ENCODE data around the gene KHDC4. TPM values are rescaled to one million over a fixed set of nuclear protein-coding genes. Genes with fewer than 3 reads are reported as not detected.

Gene KHDC4
- total and polyA plus RNA-seq, 2 donors, result 31.3 to 45.8 TPM

- peaks cover 41 to 83% of the 10 kb centered on the region in 2 donors for H3K4me1 ChIP-seq (ENCODE audit: control insufficient read depth in 2 of 2, insufficient read depth in 2 of 2, low read length in 2 of 2)
- peak within 1 kb of the TSS; percentile 92 to 97 for H3K4me3 ChIP-seq (ENCODE audit: low read length in 2 of 2)
- no peaks in the 10 kb centered on the region for H3K27me3 ChIP-seq (ENCODE audit: control insufficient read depth in 2 of 2, insufficient read depth in 1 of 2, low read length in 1 of 2)
- peaks cover 0 to 7% of the 10 kb centered on the region in 2 donors for H3K9me3 ChIP-seq (ENCODE audit: control insufficient read depth in 2 of 2, insufficient read depth in 1 of 2, low read length in 1 of 2)
- H3K27ac ChIP-seq (ENCODE audit: low read depth in 1 of 2, low read length in 1 of 2), result peak within 1 kb of the TSS; percentile 91 to 95
- under 1% methylated on average over 52 of the region's 52 CpGs for WGBS
- peaks cover 5 to 12% of the 10 kb centered on the region in 2 donors for H3K36me3 ChIP-seq (ENCODE audit: control insufficient read depth in 2 of 2, insufficient read depth in 2 of 2, low read length in 1 of 2)
- DNase-seq (ENCODE audit: low read depth in 6 of 9, low spot score in 9 of 9), result peak in 6 of 9 donors; percentile 72 to 91 (median 79)
Observed at GRCh38 chr1:155978325-155978972, 44.2 kb upstream of the KHDC4 start, which contains the start of gene ARHGEF2. ARHGEF2 (minus strand) TSS chr1:155978547; CDS start chr1:155978427, 120 bp downstream.

GRCh38 chr1:155977690-155978324 lies 43.6 kb upstream of the KHDC4 start:
- no peaks in the 10 kb centered on the region for H3K27me3 ChIP-seq (ENCODE audit: control insufficient read depth in 2 of 2, insufficient read depth in 1 of 2, low read length in 1 of 2)
- peak overlapping the region; percentile 92 to 97 for H3K4me3 ChIP-seq (ENCODE audit: low read length in 2 of 2)
- DNase-seq (ENCODE audit: low read depth in 6 of 9, low spot score in 9 of 9), result no peak
- under 1% methylated on average over 52 of the region's 52 CpGs for WGBS
- peaks cover 47 to 82% of the 10 kb centered on the region in 2 donors for H3K4me1 ChIP-seq (ENCODE audit: control insufficient read depth in 2 of 2, insufficient read depth in 2 of 2, low read length in 2 of 2)
- H3K36me3 ChIP-seq (ENCODE audit: control insufficient read depth in 2 of 2, insufficient read depth in 2 of 2, low read length in 1 of 2), result peaks cover 8 to 12% of the 10 kb centered on the region in 2 donors
- peak overlapping the region; percentile 91 to 95 for H3K27ac ChIP-seq (ENCODE audit: low read depth in 1 of 2, low read length in 1 of 2)
- H3K9me3 ChIP-seq (ENCODE audit: control insufficient read depth in 2 of 2, insufficient read depth in 1 of 2, low read length in 1 of 2), result peaks cover 0 to 7% of the 10 kb centered on the region in 2 donors

GRCh38 chr1:155976913-155977689 lies 42.9 kb upstream of the KHDC4 start:
- peaks cover 54 to 84% of the 10 kb centered on the region in 2 donors for H3K4me1 ChIP-seq (ENCODE audit: control insufficient read depth in 2 of 2, insufficient read depth in 2 of 2, low read length in 2 of 2)
- H3K27me3 ChIP-seq (ENCODE audit: control insufficient read depth in 2 of 2, insufficient read depth in 1 of 2, low read length in 1 of 2), result no peaks in the 10 kb centered on the region
- peaks cover 0 to 7% of the 10 kb centered on the region in 2 donors for H3K9me3 ChIP-seq (ENCODE audit: control insufficient read depth in 2 of 2, insufficient read depth in 1 of 2, low read length in 1 of 2)
- H3K4me3 ChIP-seq (ENCODE audit: low read length in 2 of 2), result peak overlapping the region; percentile 92 to 97
- WGBS, result 1% methylated on average over 5 of the region's 5 CpGs
- H3K27ac ChIP-seq (ENCODE audit: low read depth in 1 of 2, low read length in 1 of 2), result peak overlapping the region; percentile 91 to 95
- H3K36me3 ChIP-seq (ENCODE audit: control insufficient read depth in 2 of 2, insufficient read depth in 2 of 2, low read length in 1 of 2), result peaks cover 15 to 17% of the 10 kb centered on the region in 2 donors
- DNase-seq (ENCODE audit: low read depth in 6 of 9, low spot score in 9 of 9), result peak in 1 of 9 donors; percentile 52

- peak in 3 of 9 donors; percentile 60 to 85 (median 64) for DNase-seq (ENCODE audit: low read depth in 6 of 9, low spot score in 9 of 9)
- H3K27me3 ChIP-seq (ENCODE audit: control insufficient read depth in 2 of 2, insufficient read depth in 1 of 2, low read length in 1 of 2), result no peaks in the 10 kb centered on the region
- peak overlapping the region; percentile 92 to 97 for H3K4me3 ChIP-seq (ENCODE audit: low read length in 2 of 2)
- H3K4me1 ChIP-seq (ENCODE audit: control insufficient read depth in 2 of 2, insufficient read depth in 2 of 2, low read length in 2 of 2), result peaks cover 55 to 84% of the 10 kb centered on the region in 2 donors
- H3K36me3 ChIP-seq (ENCODE audit: control insufficient read depth in 2 of 2, insufficient read depth in 2 of 2, low read length in 1 of 2), result peaks cover 18 to 21% of the 10 kb centered on the region in 2 donors
- WGBS, result under 1% methylated on average over 14 of the region's 14 CpGs
- H3K27ac ChIP-seq (ENCODE audit: low read depth in 1 of 2, low read length in 1 of 2), result peak overlapping the region; percentile 91 to 95
- H3K9me3 ChIP-seq (ENCODE audit: control insufficient read depth in 2 of 2, insufficient read depth in 1 of 2, low read length in 1 of 2), result peaks cover 0 to 7% of the 10 kb centered on the region in 2 donors
Observed at GRCh38 chr1:155976062-155976912, 42.1 kb upstream of the KHDC4 start.

GRCh38 chr1:155975375-155976061 lies 41.3 kb upstream of the KHDC4 start:
- Histone ChIP-seq H3K27ac (ENCODE audit: low read depth in 1 of 2, low read length in 1 of 2) (peak overlapping the region; percentile 91 to 95), H3K4me3 (ENCODE audit: low read length in 2 of 2) (peak overlapping the region; percentile 92 to 97), H3K27me3 (ENCODE audit: control insufficient read depth in 2 of 2, insufficient read depth in 1 of 2, low read length in 1 of 2) (no peaks in the 10 kb centered on the region), H3K4me1 (ENCODE audit: control insufficient read depth in 2 of 2, insufficient read depth in 2 of 2, low read length in 2 of 2) (peaks cover 55 to 84% of the 10 kb centered on the region in 2 donors), H3K36me3 (ENCODE audit: control insufficient read depth in 2 of 2, insufficient read depth in 2 of 2, low read length in 1 of 2) (peaks cover 22 to 23% of the 10 kb centered on the region in 2 donors), H3K9me3 (ENCODE audit: control insufficient read depth in 2 of 2, insufficient read depth in 1 of 2, low read length in 1 of 2) (peaks cover 0 to 7% of the 10 kb centered on the region in 2 donors)
- DNase-seq (ENCODE audit: low read depth in 6 of 9, low spot score in 9 of 9), result no peak
- WGBS, result 2% methylated on average over 4 of the region's 4 CpGs

GRCh38 chr1:155974208-155975115 lies 40.2 kb upstream of the KHDC4 start:
- 48% methylated on average over 13 of the region's 13 CpGs for WGBS
- DNase-seq (ENCODE audit: low read depth in 6 of 9, low spot score in 9 of 9), result no peak
- Histone ChIP-seq H3K9me3 (ENCODE audit: control insufficient read depth in 2 of 2, insufficient read depth in 1 of 2, low read length in 1 of 2) (peaks cover 0 to 7% of the 10 kb centered on the region in 2 donors), H3K4me3 (ENCODE audit: low read length in 2 of 2) (peak overlapping the region; percentile 92 to 97), H3K27ac (ENCODE audit: low read depth in 1 of 2, low read length in 1 of 2) (peak overlapping the region; percentile 64 to 91), H3K36me3 (ENCODE audit: control insufficient read depth in 2 of 2, insufficient read depth in 2 of 2, low read length in 1 of 2) (peaks cover 33% of the 10 kb centered on the region in 2 donors), H3K27me3 (ENCODE audit: control insufficient read depth in 2 of 2, insufficient read depth in 1 of 2, low read length in 1 of 2) (no peaks in the 10 kb centered on the region), H3K4me1 (ENCODE audit: control insufficient read depth in 2 of 2, insufficient read depth in 2 of 2, low read length in 2 of 2) (peaks cover 49 to 84% of the 10 kb centered on the region in 2 donors)

GRCh38 chr1:155973723-155974122 lies 39.5 kb upstream of the KHDC4 start:
- peak overlapping the region; percentile 23 to 32 for H3K27ac ChIP-seq (ENCODE audit: low read depth in 1 of 2, low read length in 1 of 2)
- peaks cover 0 to 5% of the 10 kb centered on the region in 2 donors for H3K9me3 ChIP-seq (ENCODE audit: control insufficient read depth in 2 of 2, insufficient read depth in 1 of 2, low read length in 1 of 2)
- H3K4me1 ChIP-seq (ENCODE audit: control insufficient read depth in 2 of 2, insufficient read depth in 2 of 2, low read length in 2 of 2), result peaks cover 43 to 84% of the 10 kb centered on the region in 2 donors
- no peaks in the 10 kb centered on the region for H3K27me3 ChIP-seq (ENCODE audit: control insufficient read depth in 2 of 2, insufficient read depth in 1 of 2, low read length in 1 of 2)
- H3K36me3 ChIP-seq (ENCODE audit: control insufficient read depth in 2 of 2, insufficient read depth in 2 of 2, low read length in 1 of 2), result peaks cover 40 to 41% of the 10 kb centered on the region in 2 donors
- no peak for DNase-seq (ENCODE audit: low read depth in 6 of 9, low spot score in 9 of 9)
- WGBS, result 90% methylated on average over 3 of the region's 3 CpGs
- H3K4me3 ChIP-seq (ENCODE audit: low read length in 2 of 2), result no peak overlapping the region
